ENCODE data around the gene BEX3. TPM values are rescaled to one million over a fixed set of nuclear protein-coding genes. Genes with fewer than 3 reads are reported as not detected.
A peak's percentile ranks its signal among the peaks of the same experiment; 100 is the strongest.
"Not testable (repeated sequence)": the region's sequence is repeated elsewhere in the genome, so short reads cannot be mapped to it uniquely, and the experiment has no call there.

The BEX3 gene
- total RNA-seq, 1 experiment from 2014 or later = 263 TPM

DNA sequence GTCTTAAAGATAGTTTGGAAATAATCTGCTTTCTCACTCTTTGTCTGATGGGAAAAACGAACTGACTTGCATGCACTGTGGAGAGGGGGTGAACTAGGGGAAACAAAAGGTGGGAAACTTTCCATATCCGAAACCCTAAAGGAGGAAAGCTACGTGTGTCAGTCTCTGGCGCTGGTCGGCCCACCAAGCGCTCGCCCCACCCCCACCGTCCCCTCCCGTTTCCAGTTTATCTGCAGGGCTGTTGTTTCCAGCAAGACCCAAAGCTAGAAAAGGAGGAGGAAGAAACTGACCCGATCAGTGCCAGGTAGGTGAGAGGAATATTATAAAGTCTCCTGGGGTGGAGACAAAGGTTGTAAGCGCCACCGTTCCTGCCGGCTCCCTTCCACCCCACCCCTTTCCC is 19.5 kb upstream of the BEX3 start:
- TF ChIP-seq ZNF219 (CRISPR knock-in tag; IDR thresholded peaks at IDR 0.05; ENCODE audit: borderline replicate concordance) (no peak), OVOL2 (CRISPR knock-in tag; IDR thresholded peaks at IDR 0.05; ENCODE audit: borderline replicate concordance) (no peak)
- TF ChIP-seq, protein P1, sequence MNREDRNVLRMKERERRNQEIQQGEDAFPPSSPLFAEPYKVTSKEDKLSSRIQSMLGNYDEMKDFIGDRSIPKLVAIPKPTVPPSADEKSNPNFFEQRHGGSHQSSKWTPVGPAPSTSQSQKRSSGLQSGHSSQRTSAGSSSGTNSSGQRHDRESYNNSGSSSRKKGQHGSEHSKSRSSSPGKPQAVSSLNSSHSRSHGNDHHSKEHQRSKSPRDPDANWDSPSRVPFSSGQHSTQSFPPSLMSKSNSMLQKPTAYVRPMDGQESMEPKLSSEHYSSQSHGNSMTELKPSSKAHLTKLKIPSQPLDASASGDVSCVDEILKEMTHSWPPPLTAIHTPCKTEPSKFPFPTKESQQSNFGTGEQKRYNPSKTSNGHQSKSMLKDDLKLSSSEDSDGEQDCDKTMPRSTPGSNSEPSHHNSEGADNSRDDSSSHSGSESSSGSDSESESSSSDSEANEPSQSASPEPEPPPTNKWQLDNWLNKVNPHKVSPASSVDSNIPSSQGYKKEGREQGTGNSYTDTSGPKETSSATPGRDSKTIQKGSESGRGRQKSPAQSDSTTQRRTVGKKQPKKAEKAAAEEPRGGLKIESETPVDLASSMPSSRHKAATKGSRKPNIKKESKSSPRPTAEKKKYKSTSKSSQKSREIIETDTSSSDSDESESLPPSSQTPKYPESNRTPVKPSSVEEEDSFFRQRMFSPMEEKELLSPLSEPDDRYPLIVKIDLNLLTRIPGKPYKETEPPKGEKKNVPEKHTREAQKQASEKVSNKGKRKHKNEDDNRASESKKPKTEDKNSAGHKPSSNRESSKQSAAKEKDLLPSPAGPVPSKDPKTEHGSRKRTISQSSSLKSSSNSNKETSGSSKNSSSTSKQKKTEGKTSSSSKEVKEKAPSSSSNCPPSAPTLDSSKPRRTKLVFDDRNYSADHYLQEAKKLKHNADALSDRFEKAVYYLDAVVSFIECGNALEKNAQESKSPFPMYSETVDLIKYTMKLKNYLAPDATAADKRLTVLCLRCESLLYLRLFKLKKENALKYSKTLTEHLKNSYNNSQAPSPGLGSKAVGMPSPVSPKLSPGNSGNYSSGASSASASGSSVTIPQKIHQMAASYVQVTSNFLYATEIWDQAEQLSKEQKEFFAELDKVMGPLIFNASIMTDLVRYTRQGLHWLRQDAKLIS (CRISPR knock-in tag; IDR thresholded peaks at IDR 0.05; ENCODE audit: borderline replicate concordance) = no peak
- Mint-ChIP-seq H3K4me3 (peak overlapping the region; percentile 94), H3K36me3 (peaks cover 9% of the 10 kb centered on the region), H3K27ac (peak overlapping the region; percentile 98), H3K4me1 (peaks cover 13% of the 10 kb centered on the region), H3K9me3 (no peaks in the 10 kb centered on the region), H3K27me3 (ENCODE audit: low read depth) (peaks cover 3% of the 10 kb centered on the region; the same call in 1 of the 2 replicates)
- ATAC-seq (peak; percentile 66), DNase-seq (ENCODE audit: low spot score) (no peak)
- POLR2A ChIA-PET = interaction anchor here (0.6 to 2.4 kb wide), 5 partner anchors 13 to 107 kb away, joined by 3 to 25 read pairs (median 6); partner anchors contain the start of gene BEX3
- CTCF ChIA-PET = interaction anchor here (1.2 to 1.5 kb wide), 2 partner anchors 11 to 108 kb away, joined by 4 to 11 read pairs; no protein-coding TSS in a partner anchor

DNA sequence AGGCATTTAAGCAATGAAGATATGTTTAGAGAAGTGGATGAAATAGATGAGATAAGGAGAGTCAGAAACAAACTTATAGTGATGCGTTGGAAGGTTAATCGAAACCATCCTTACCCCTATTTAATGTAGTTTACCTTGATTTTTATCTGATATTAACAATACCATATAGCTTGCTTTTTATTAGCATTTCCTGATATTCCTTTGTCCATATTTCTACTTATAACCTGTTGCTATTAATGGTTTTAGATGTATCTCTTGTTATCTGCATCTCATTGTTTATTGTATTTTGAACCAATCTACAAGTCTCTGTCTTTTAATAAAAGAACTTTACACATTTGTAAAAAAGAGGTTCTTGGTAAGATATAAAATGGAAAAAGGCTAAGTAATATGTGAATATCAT is 18.5 kb upstream of the BEX3 start:
- ATAC-seq (no peak), DNase-seq (ENCODE audit: low spot score) (no peak)
- POLR2A ChIA-PET = interaction anchor here (2.0 to 2.4 kb wide), 2 partner anchors 19 to 46 kb away, joined by 10 to 25 read pairs; partner anchors contain the start of gene BEX3
- no peaks in the 10 kb centered on the region for H3K9me3 Mint-ChIP-seq
- peak overlapping the region; percentile 94 for H3K4me3 Mint-ChIP-seq
- H3K36me3 Mint-ChIP-seq = peaks cover 9% of the 10 kb centered on the region
- peaks cover 20% of the 10 kb centered on the region for H3K4me1 Mint-ChIP-seq
- TF ChIP-seq, protein P2, sequence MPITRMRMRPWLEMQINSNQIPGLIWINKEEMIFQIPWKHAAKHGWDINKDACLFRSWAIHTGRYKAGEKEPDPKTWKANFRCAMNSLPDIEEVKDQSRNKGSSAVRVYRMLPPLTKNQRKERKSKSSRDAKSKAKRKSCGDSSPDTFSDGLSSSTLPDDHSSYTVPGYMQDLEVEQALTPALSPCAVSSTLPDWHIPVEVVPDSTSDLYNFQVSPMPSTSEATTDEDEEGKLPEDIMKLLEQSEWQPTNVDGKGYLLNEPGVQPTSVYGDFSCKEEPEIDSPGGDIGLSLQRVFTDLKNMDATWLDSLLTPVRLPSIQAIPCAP (CRISPR knock-in tag; IDR thresholded peaks at IDR 0.05) = no peak
- TF ChIP-seq ETV6 (CRISPR knock-in tag; IDR thresholded peaks at IDR 0.05) = no peak
- TF ChIP-seq NFYB (CRISPR knock-in tag; conservative IDR thresholded peaks at IDR 0.05; ENCODE audit: low read depth) = no peak
- no peak for TF ChIP-seq HMGA2 (CRISPR knock-in tag; IDR thresholded peaks at IDR 0.05)
- no peak for TF ChIP-seq KAT7 (CRISPR knock-in tag; IDR thresholded peaks at IDR 0.05; ENCODE audit: borderline replicate concordance)
- TF ChIP-seq CREB1 (CRISPR knock-in tag; IDR thresholded peaks at IDR 0.05) = no peak
- TF ChIP-seq, protein P3, sequence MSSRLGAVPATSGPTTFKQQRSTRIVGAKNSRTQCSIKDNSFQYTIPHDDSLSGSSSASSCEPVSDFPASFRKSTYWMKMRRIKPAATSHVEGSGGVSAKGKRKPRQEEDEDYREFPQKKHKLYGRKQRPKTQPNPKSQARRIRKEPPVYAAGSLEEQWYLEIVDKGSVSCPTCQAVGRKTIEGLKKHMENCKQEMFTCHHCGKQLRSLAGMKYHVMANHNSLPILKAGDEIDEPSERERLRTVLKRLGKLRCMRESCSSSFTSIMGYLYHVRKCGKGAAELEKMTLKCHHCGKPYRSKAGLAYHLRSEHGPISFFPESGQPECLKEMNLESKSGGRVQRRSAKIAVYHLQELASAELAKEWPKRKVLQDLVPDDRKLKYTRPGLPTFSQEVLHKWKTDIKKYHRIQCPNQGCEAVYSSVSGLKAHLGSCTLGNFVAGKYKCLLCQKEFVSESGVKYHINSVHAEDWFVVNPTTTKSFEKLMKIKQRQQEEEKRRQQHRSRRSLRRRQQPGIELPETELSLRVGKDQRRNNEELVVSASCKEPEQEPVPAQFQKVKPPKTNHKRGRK (CRISPR knock-in tag; IDR thresholded peaks at IDR 0.05; ENCODE audit: borderline replicate concordance) = no peak
- no peak for TF ChIP-seq MXD4 (CRISPR knock-in tag; IDR thresholded peaks at IDR 0.05; ENCODE audit: borderline replicate concordance)
- TF ChIP-seq SP1 (CRISPR knock-in tag; conservative IDR thresholded peaks at IDR 0.05) = no peak
- no peak for TF ChIP-seq ATF1 (CRISPR knock-in tag; IDR thresholded peaks at IDR 0.05)
- TF ChIP-seq, protein P4, sequence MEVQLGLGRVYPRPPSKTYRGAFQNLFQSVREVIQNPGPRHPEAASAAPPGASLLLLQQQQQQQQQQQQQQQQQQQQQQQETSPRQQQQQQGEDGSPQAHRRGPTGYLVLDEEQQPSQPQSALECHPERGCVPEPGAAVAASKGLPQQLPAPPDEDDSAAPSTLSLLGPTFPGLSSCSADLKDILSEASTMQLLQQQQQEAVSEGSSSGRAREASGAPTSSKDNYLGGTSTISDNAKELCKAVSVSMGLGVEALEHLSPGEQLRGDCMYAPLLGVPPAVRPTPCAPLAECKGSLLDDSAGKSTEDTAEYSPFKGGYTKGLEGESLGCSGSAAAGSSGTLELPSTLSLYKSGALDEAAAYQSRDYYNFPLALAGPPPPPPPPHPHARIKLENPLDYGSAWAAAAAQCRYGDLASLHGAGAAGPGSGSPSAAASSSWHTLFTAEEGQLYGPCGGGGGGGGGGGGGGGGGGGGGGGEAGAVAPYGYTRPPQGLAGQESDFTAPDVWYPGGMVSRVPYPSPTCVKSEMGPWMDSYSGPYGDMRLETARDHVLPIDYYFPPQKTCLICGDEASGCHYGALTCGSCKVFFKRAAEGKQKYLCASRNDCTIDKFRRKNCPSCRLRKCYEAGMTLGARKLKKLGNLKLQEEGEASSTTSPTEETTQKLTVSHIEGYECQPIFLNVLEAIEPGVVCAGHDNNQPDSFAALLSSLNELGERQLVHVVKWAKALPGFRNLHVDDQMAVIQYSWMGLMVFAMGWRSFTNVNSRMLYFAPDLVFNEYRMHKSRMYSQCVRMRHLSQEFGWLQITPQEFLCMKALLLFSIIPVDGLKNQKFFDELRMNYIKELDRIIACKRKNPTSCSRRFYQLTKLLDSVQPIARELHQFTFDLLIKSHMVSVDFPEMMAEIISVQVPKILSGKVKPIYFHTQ (CRISPR knock-in tag; IDR thresholded peaks at IDR 0.05) = no peak
- peaks cover 3% of the 10 kb centered on the region; the same call in 1 of the 2 replicates for H3K27me3 Mint-ChIP-seq (ENCODE audit: low read depth)
- CTCF ChIA-PET = no interaction called here
- H3K27ac Mint-ChIP-seq = no peak overlapping the region

DNA sequence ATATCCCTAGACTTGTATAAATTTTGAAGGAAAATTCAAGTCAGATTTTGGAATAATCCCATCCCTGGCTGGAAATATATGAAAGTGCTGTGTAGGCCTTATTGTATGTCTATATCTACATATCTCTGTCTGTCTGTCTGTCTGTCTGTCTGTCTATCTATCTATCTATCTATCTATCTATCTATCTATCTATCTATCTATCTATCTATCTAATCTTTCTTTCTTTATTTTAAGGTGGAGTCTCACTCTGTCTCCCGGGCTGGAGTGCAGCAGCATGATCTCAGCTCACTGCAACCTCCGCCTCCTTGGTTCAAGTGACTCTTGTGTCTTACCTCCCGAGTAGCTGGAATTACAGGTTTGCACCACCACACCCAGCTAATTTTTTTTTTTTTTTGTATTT is 16.7 kb upstream of the BEX3 start:
- H3K27me3 Mint-ChIP-seq (ENCODE audit: low read depth); H3K36me3 Mint-ChIP-seq; ATAC-seq; POLR2A ChIA-PET; DNase-seq (ENCODE audit: low spot score); H3K27ac Mint-ChIP-seq; H3K9me3 Mint-ChIP-seq; H3K4me3 Mint-ChIP-seq: not testable (repeated sequence)
- H3K4me1 Mint-ChIP-seq = peaks cover 22% of the 10 kb centered on the region
- CTCF ChIA-PET = interaction anchor here (0.6 kb wide), 1 partner anchor 111 kb away, joined by 3 read pairs; no protein-coding TSS in a partner anchor

All from WTC11 (cell line).